CD1c-positive myeloid dendritic cell (primary cell): Measurements from ENCODE around the gene NDUFS3.
"Not testable (repeated sequence)": the region's sequence is repeated elsewhere in the genome, so short reads cannot be mapped to it uniquely, and the experiment has no call there.

ENCODE experiments used
- DNase-seq: peaks from one replicate; pipeline ENCODE4 v3.0.0-alpha.2; 2016; ENCODE audit errors: extremely low spot score

NDUFS3 gene

GRCh38 chr11:47560426-47560825 is 18.4 kb upstream of the NDUFS3 start:
- DNase-seq: no peak

DNA sequence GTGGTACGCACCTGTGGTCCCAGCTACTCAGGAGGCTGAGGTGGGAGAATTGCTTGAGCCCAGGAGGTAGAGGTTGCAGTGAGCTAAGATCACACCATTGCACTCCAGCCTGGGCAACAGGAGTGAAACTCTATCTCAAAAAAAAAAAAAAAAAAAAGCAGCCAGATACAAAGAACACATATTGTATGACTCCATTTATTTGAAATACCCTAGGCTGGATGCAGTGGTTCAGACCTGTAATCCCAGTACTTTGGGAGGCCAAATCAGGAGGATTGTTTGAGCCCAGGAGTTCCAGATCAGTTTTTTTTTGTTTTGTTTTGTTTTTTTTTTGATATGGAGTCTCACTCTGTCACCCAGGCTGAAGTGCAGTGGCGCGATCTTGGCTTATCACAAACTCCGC is 16.5 kb upstream of the NDUFS3 start:
- not testable (repeated sequence) for DNase-seq

- not testable (repeated sequence) for DNase-seq
Measured at GRCh38 chr11:47564366-47564765, 14.5 kb upstream of the NDUFS3 start.

DNA sequence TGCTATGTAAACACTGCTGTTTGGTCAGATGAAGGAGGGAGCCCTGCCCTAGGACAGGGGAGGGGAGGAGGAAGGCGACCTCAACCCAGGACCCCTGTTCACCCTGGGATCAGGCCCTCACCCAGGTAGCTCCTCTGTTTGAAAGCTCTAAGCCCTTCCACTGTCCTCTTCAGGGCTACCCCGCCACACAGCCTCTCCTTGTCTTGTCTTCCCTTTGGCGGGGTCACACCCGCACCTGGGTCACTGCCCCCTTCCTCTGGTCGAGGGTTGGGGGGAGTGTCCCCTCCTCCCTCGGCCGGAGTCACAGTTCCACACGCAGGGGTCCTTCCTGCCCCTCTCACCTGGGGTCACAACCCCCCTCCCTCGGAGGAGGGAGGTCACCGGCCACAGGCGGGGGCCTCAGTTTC is 13.9 kb upstream of the NDUFS3 start:
- no peak for DNase-seq

GRCh38 chr11:47565340-47566148 is 13.3 kb upstream of the NDUFS3 start, which contains the start of gene PTPMT1:
Gene PTPMT1, plus strand, starts transcription at chr11:47565599. Its CDS starts 24 bp downstream, at chr11:47565623.
- DNase-seq: peak; percentile 78

- peak; percentile 34 for DNase-seq
Measured at GRCh38 chr11:47566149-47566698, 12.7 kb upstream of the NDUFS3 start.

GRCh38 chr11:47569646-47570045 is 9.2 kb upstream of the NDUFS3 start:
- no peak for DNase-seq

- DNase-seq: peak; percentile 41
Measured at GRCh38 chr11:47570651-47571356, 8.1 kb upstream of the NDUFS3 start.

- no peak for DNase-seq
Measured at GRCh38 chr11:47571357-47571729, 7.5 kb upstream of the NDUFS3 start.

DNA sequence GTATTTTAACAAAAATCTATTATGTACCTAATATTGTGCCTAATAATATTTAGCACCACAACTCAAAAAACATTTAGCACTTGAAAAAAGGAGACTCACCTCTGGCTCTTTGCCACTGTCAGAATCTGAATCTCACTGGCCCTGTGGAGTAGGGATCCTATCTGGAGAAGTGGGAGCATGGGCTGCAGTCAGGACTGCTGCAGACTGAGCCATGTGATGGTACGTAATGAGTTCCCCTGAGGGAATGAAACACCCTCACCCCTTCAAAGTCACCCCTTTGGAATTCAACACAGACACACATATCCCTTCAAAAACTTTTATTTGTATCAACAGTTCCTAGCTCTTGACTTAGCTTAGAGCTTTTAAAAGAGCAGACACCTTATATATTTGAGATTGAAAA is 7.0 kb upstream of the NDUFS3 start:
- DNase-seq: no peak

DNA sequence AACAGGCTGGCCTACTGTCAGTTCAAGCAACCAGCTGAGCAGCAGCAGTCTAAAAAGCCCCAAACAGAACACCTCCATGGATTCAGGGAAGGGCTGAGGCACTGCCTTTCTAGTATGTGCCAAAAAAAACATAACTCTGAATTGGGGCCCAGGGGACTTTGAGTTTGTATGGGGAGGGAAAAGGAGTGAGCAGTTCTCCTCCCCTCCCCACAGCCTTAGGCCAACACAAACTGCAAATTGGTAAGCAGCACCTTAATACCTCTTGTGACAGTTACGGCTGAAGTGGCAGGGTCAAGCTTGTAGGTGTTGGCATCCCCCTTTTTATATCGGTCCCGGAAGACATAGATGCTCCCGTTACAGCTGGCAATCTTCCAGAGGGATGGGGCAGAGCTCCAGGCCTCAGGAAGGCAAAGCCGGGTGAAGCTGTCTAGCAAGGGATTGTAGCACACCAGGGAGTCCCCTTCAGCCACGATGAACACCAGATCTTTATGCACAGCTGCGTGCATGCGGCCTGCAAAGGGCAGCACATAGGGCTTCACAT is 6.1 kb upstream of the NDUFS3 start:
- no peak for DNase-seq

DNA sequence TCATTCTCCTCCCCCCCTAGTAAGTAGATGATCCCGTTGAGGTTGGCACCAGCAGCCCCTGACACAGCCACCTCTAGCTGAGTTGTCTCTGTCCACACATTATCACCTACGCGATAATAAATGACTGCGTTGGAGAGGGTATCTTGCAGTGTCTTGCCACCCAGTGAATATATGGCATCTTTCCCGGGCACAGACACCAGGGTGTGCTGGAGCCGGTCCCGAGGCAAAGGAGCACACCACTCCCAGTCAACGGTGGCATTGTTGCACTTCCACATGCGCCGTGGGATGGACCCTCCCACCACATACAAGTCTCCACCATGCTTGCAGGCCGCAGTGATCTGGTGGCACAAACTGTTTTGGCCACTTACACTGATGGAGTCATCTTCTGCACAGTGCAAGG is 5.6 kb upstream of the NDUFS3 start:
- no peak for DNase-seq

GRCh38 chr11:47577460-47578041 is 1.3 kb upstream of the NDUFS3 start:
- no peak for DNase-seq

GRCh38 chr11:47583844-47584243 is 5.0 kb downstream of the NDUFS3 start:
- no peak for DNase-seq

- no peak for DNase-seq
Measured at GRCh38 chr11:47586098-47586855, 7.4 kb downstream of the NDUFS3 start, which contains the start of gene FAM180B. Gene FAM180B, plus strand, starts transcription at chr11:47586678. Its CDS starts 91 bp downstream, at chr11:47586769.

- DNase-seq: peak; percentile 23
Measured at GRCh38 chr11:47587039-47587716, 8.3 kb downstream of the NDUFS3 start.

- peak; percentile 82 for DNase-seq
Measured at GRCh38 chr11:47587723-47588326, 9.0 kb downstream of the NDUFS3 start.

- no peak for DNase-seq
Measured at GRCh38 chr11:47589118-47589517, 10.2 kb downstream of the NDUFS3 start.

GRCh38 chr11:47589584-47589976 is 10.7 kb downstream of the NDUFS3 start:
- DNase-seq: no peak
